Kidney (tissue), 14 donors: ENCODE measurements around the gene KCTD11. TPM values are rescaled to one million over a fixed set of nuclear protein-coding genes. Genes with fewer than 3 reads are reported as not detected.

Experiments used
- DNase-seq, 5 donors: peaks; one replicate each; pipeline ENCODE4 v3.0.0-alpha.2; 2013 to 2020
- FAIRE-seq: peaks from 2 replicates; lab custom pipeline; 2012; peaks lifted over from hg19 to GRCh38; lab: Jason Lieb, UNC
- H3K27ac ChIP-seq, 2 donors: one replicate each; pipeline ENCODE4 v1.7.0; 2013; ENCODE audit warnings: low read depth in 2 of 2, low read length in 2 of 2, inconsistent platforms in 1 of 2
- H3K27me3 ChIP-seq: one replicate; pipeline ENCODE4 v1.7.1; 2013; ENCODE audit warnings: low read length, inconsistent platforms; ENCODE audit not compliant: control insufficient read depth, insufficient read depth
- H3K36me3 ChIP-seq, 3 donors: one replicate each; pipeline versions ENCODE4 v1.7.0 to v1.7.1; 2013; ENCODE audit warnings: low read length in 3 of 3, control low read depth in 1 of 3, inconsistent platforms in 1 of 3; ENCODE audit not compliant: insufficient read depth in 3 of 3, control insufficient read depth in 2 of 3
- H3K4me1 ChIP-seq, 3 donors: one replicate each; pipeline versions ENCODE4 v1.7.0 to v1.7.1; 2013; ENCODE audit warnings: low read length in 3 of 3, inconsistent platforms in 1 of 3, low read depth in 1 of 3; ENCODE audit not compliant: control insufficient read depth in 2 of 3, insufficient read depth in 2 of 3
- H3K4me3 ChIP-seq, 3 donors: one replicate each; pipeline versions ENCODE4 v1.7.0 to v1.8.1; 2013; ENCODE audit warnings: low read length in 3 of 3, control low read depth in 1 of 3, inconsistent platforms in 1 of 3
- H3K9ac ChIP-seq, 3 donors: one replicate each; pipeline versions ENCODE4 v1.7.0 to v1.7.1; 2013; ENCODE audit warnings: low read length in 3 of 3, control low read depth in 1 of 3, inconsistent platforms in 1 of 3
- H3K9me3 ChIP-seq, 3 donors: one replicate each; pipeline versions ENCODE4 v1.7.0 to v1.7.1; 2013; ENCODE audit warnings: low read length in 3 of 3, control low read depth in 1 of 3, inconsistent platforms in 1 of 3; ENCODE audit not compliant: control insufficient read depth in 2 of 3, insufficient read depth in 1 of 3
- intact Hi-C: fragments of 100-400 bp; cut with DNase I; formaldehyde crosslinking; loops from one replicate; pipeline ENCODE4 v1.11.1; 2022
- polyA plus RNA-seq: library from polyadenylated mRNA; stranded (reverse); fragments of 350-450 nt; fragmentation: Illumina TruSeq; extraction: RNeasy Lipid Tissue Mini Kit (QIAGEN cat#74804); gene quantifications from one replicate; pipeline ENCODE4 v1.2.3, GENCODE V29; 2014; ENCODE audit warnings: low read depth, low replicate concordance; ENCODE audit not compliant: insufficient read depth
- total RNA-seq: library from RNA; stranded (reverse); fragmentation: NEBNext Ultra II Directional; extraction: Animal tissue kit (Norgen Biotek cat#: 25700); gene quantifications from one replicate; pipeline ENCODE4 v1.2.1, GENCODE V29; 2021
- TF ChIP-seq, protein P1 (sequence below): IDR thresholded peaks from 3 replicates; pipeline ENCODE4 v1.5.1; 2012; ENCODE audit warnings: mild to moderate bottlenecking, moderate library complexity, borderline replicate concordance; ENCODE audit not compliant: insufficient read depth; ENCODE audit errors: extremely low read depth
- donor health status: control.
- donor health status: control.
- donor health status: control.
- donor health status: control.
- donor health status: control.
- donor health status: DM: yes; HTN: yes; CAD: no.
- donor health status: Normal renal cell carcinoma (clear cell type).

The KCTD11 gene
- total and polyA plus RNA-seq, 2 donors from 2014 or later: 7.2 to 14.4 TPM

- Histone ChIP-seq H3K4me1 (peaks cover 0 to 29% (median 12%) of the 10 kb centered on the region in 3 donors), H3K9ac (no peak overlapping the region), H3K27ac (no peak overlapping the region), H3K36me3 (peaks cover 14 to 40% (median 39%) of the 10 kb centered on the region in 3 donors), H3K27me3 (no peaks in the 10 kb centered on the region), H3K4me3 (peak overlapping the region in 1 of 3 donors; percentile 91), H3K9me3 (no peaks in the 10 kb centered on the region)
- no peak for DNase-seq
- FAIRE-seq: no peak
- TF ChIP-seq, protein P1, sequence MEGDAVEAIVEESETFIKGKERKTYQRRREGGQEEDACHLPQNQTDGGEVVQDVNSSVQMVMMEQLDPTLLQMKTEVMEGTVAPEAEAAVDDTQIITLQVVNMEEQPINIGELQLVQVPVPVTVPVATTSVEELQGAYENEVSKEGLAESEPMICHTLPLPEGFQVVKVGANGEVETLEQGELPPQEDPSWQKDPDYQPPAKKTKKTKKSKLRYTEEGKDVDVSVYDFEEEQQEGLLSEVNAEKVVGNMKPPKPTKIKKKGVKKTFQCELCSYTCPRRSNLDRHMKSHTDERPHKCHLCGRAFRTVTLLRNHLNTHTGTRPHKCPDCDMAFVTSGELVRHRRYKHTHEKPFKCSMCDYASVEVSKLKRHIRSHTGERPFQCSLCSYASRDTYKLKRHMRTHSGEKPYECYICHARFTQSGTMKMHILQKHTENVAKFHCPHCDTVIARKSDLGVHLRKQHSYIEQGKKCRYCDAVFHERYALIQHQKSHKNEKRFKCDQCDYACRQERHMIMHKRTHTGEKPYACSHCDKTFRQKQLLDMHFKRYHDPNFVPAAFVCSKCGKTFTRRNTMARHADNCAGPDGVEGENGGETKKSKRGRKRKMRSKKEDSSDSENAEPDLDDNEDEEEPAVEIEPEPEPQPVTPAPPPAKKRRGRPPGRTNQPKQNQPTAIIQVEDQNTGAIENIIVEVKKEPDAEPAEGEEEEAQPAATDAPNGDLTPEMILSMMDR: no peak
- intact Hi-C loops: no loop called here
These were observed 42.3 kb upstream of the KCTD11 start for GRCh38 chr17:7309628-7310027.

GRCh38 chr17:7311110-7311705 lies 40.8 kb upstream of the KCTD11 start:
- intact Hi-C loops: no loop called here
- H3K9me3 ChIP-seq: no peaks in the 10 kb centered on the region
- H3K4me1 ChIP-seq: peaks cover 0 to 37% (median 12%) of the 10 kb centered on the region in 3 donors
- no peak overlapping the region for H3K4me3 ChIP-seq
- TF ChIP-seq, protein P1: no peak
- H3K27ac ChIP-seq: no peak overlapping the region
- FAIRE-seq (no peak), DNase-seq (no peak)
- no peaks in the 10 kb centered on the region for H3K27me3 ChIP-seq
- peaks cover 14 to 42% (median 39%) of the 10 kb centered on the region in 3 donors for H3K36me3 ChIP-seq
- H3K9ac ChIP-seq: no peak overlapping the region

- H3K4me1 ChIP-seq: peaks cover 0 to 37% (median 12%) of the 10 kb centered on the region in 3 donors
- H3K9ac ChIP-seq: no peak overlapping the region
- intact Hi-C loops: no loop called here
- H3K9me3 ChIP-seq: no peaks in the 10 kb centered on the region
- no peak for DNase-seq
- no peak overlapping the region for H3K27ac ChIP-seq
- no peak for FAIRE-seq
- peaks cover 14 to 50% (median 44%) of the 10 kb centered on the region in 3 donors for H3K36me3 ChIP-seq
- no peak overlapping the region for H3K4me3 ChIP-seq
- no peaks in the 10 kb centered on the region for H3K27me3 ChIP-seq
- TF ChIP-seq, protein P1: no peak
These were observed 39.4 kb upstream of the KCTD11 start for GRCh38 chr17:7312432-7313087.
